Upper lobe of right lung (tissue), 1 donor: Measurements from ENCODE around the gene THBS4. TPM values are rescaled to one million over a fixed set of nuclear protein-coding genes. Genes with fewer than 3 reads are reported as not detected.
A peak's percentile ranks its signal among the peaks of the same experiment; 100 is the strongest.

Source experiments
- ATAC-seq: fragments of 200-7000 bp; cut with Tn5 transposase; one replicate; pipeline ENCODE4 v1.9.1; 2020; ENCODE audit warnings: mild to moderate bottlenecking, moderate library complexity
- DNase-seq: peaks from one replicate; pipeline ENCODE4 v3.0.0-alpha.2; 2020
- H3K27ac ChIP-seq: fragments of 200-600 bp; one replicate; pipeline ENCODE4 v1.8.0; 2022
- H3K27me3 ChIP-seq: fragments of 200-600 bp; one replicate; pipeline ENCODE4 v1.8.0; 2022; ENCODE audit warnings: mild to moderate bottlenecking
- H3K36me3 ChIP-seq: fragments of 200-600 bp; one replicate; pipeline ENCODE4 v1.8.0; 2022
- H3K4me1 ChIP-seq: fragments of 200-600 bp; one replicate; pipeline ENCODE4 v1.8.0; 2022
- H3K4me3 ChIP-seq: fragments of 200-600 bp; one replicate; pipeline ENCODE4 v1.8.0; 2022; ENCODE audit warnings: mild to moderate bottlenecking
- H3K9me3 ChIP-seq: fragments of 200-600 bp; one replicate; pipeline ENCODE4 v1.8.0; 2022
- CTCF ChIP-seq: fragments of 200-600 bp; IDR thresholded peaks from one replicate; pipeline ENCODE4 v1.8.0; 2022; ENCODE audit warnings: antibody characterized with exemption
- intact Hi-C: fragments of 100-400 bp; cut with DNase I; formaldehyde crosslinking; loops from one replicate; pipeline ENCODE4 v1.11.0; 2022
- total RNA-seq: library from RNA; stranded (reverse); fragmentation: NEBNext Ultra II Directional; extraction: Animal tissue kit (Norgen Biotek cat#: 25700); gene quantifications from one replicate; pipeline ENCODE4 v1.2.1, GENCODE V29; 2021
- donor health status: DM: no; HTN: yes; CAD: no; lungs with severe emphysema.

Gene THBS4
- total RNA-seq, 1 donor from 2014 or later = 1.2 TPM

GRCh38 chr5:80116000-80116399, 80.9 kb downstream of the THBS4 start:
- intact Hi-C loops = no loop called here
- ATAC-seq (no peak), DNase-seq (no peak)
- no peaks in the 10 kb centered on the region for H3K9me3 ChIP-seq
- H3K27ac ChIP-seq = no peak overlapping the region
- H3K36me3 ChIP-seq = no peaks in the 10 kb centered on the region
- TF ChIP-seq CTCF = no peak
- H3K27me3 ChIP-seq = no peaks in the 10 kb centered on the region
- H3K4me1 ChIP-seq = no peaks in the 10 kb centered on the region
- no peak overlapping the region for H3K4me3 ChIP-seq

- DNase-seq (no peak), ATAC-seq (peak; percentile 36)
- Histone ChIP-seq H3K27me3 (no peaks in the 10 kb centered on the region), H3K36me3 (no peaks in the 10 kb centered on the region), H3K27ac (no peak overlapping the region), H3K4me3 (no peak overlapping the region), H3K4me1 (no peaks in the 10 kb centered on the region), H3K9me3 (no peaks in the 10 kb centered on the region)
- intact Hi-C loops = no loop called here
- no peak for TF ChIP-seq CTCF
Observed at GRCh38 chr5:80116465-80116864, 81.3 kb downstream of the THBS4 start.

GRCh38 chr5:80117446-80117845, 82.3 kb downstream of the THBS4 start:
- DNase-seq (no peak), ATAC-seq (no peak)
- no peaks in the 10 kb centered on the region for H3K9me3 ChIP-seq
- no peak for TF ChIP-seq CTCF
- no peaks in the 10 kb centered on the region for H3K27me3 ChIP-seq
- intact Hi-C loops = no loop called here
- no peak overlapping the region for H3K27ac ChIP-seq
- no peaks in the 10 kb centered on the region for H3K4me1 ChIP-seq
- H3K4me3 ChIP-seq = no peak overlapping the region
- H3K36me3 ChIP-seq = no peaks in the 10 kb centered on the region

- intact Hi-C loops = no loop called here
- H3K4me3 ChIP-seq = no peak overlapping the region
- no peak for ATAC-seq
Observed at GRCh38 chr5:80119372-80119771, 84.2 kb downstream of the THBS4 start.

GRCh38 chr5:80122579-80122978, 87.4 kb downstream of the THBS4 start:
- H3K9me3 ChIP-seq = no peaks in the 10 kb centered on the region
- no peaks in the 10 kb centered on the region for H3K4me1 ChIP-seq
- H3K4me3 ChIP-seq = no peak overlapping the region
- no peak overlapping the region for H3K27ac ChIP-seq
- no peaks in the 10 kb centered on the region for H3K36me3 ChIP-seq
- ATAC-seq (peak; percentile 78), DNase-seq (no peak)
- TF ChIP-seq CTCF = no peak
- intact Hi-C loops = no loop called here
- no peaks in the 10 kb centered on the region for H3K27me3 ChIP-seq

More at GRCh38 chr5:80119372-80119771, 84.2 kb downstream of the THBS4 start:
- no peak for DNase-seq
- H3K4me1 ChIP-seq = no peaks in the 10 kb centered on the region
- TF ChIP-seq CTCF = no peak
- no peak overlapping the region for H3K27ac ChIP-seq
- H3K9me3 ChIP-seq = no peaks in the 10 kb centered on the region
- no peaks in the 10 kb centered on the region for H3K36me3 ChIP-seq
- no peaks in the 10 kb centered on the region for H3K27me3 ChIP-seq
